Measurements from ENCODE around the gene CABP4.

Gene CABP4

GRCh38 chr11:67508486-67509121 lies 53.5 kb downstream of the CABP4 start:
- peak overlapping the region; percentile 78 for H3K4me3 ChIP-seq (ENCODE audit: low read length)
- peak; percentile 71 for DNase-seq (ENCODE audit: low read depth)
- no peak for TF ChIP-seq CTCF (conservative IDR thresholded peaks at IDR 0.05; ENCODE audit: low read depth, low read length)

GRCh38 chr11:67510023-67510345 lies 54.8 kb downstream of the CABP4 start:
- DNase-seq (ENCODE audit: low read depth): no peak
- H3K4me3 ChIP-seq (ENCODE audit: low read length): no peak overlapping the region
- no peak for TF ChIP-seq CTCF (conservative IDR thresholded peaks at IDR 0.05; ENCODE audit: low read depth, low read length)
